IMR-90 (cell line): ENCODE data around the gene TENM4.

ENCODE experiments used
- CEBPB ChIP-seq: IDR thresholded peaks from 2 replicates; pipeline ENCODE4 v1.6.1; 2012; ENCODE audit warnings: low read depth, low read length, improper control_type of control experiment
- CTCF ChIP-seq: conservative IDR thresholded peaks from 2 replicates; pipeline ENCODE4 v1.5.1; 2012; ENCODE audit warnings: mild to moderate bottlenecking, low read depth, low read length, improper control_type of control experiment
- FOS ChIP-seq: fragments of 150-350 bp; IDR thresholded peaks from 2 replicates; pipeline ENCODE4 v1.6.1; 2016; ENCODE audit warnings: low read depth, low read length
- MXI1 ChIP-seq: IDR thresholded peaks from 2 replicates; pipeline ENCODE4 v1.6.1; 2012; ENCODE audit warnings: low read depth, mild to moderate bottlenecking, low read length, moderate library complexity, borderline replicate concordance
- POLR2A ChIP-seq: IDR thresholded peaks from 2 replicates; pipeline ENCODE4 v1.6.1; 2012; ENCODE audit warnings: mild to moderate bottlenecking, low read depth, low read length
- RAD21 ChIP-seq: IDR thresholded peaks from 2 replicates; pipeline ENCODE4 v1.6.1; 2012; ENCODE audit warnings: low read length, improper control_type of control experiment
- RCOR1 ChIP-seq: IDR thresholded peaks from 2 replicates; pipeline ENCODE4 v1.6.1; 2012; ENCODE audit warnings: mild to moderate bottlenecking, low read length, improper control_type of control experiment; ENCODE audit not compliant: insufficient replicate concordance
- RFX5 ChIP-seq: IDR thresholded peaks from 2 replicates; pipeline ENCODE4 v1.8.0; 2012; ENCODE audit warnings: low read depth, mild to moderate bottlenecking, low read length, moderate library complexity
- USF2 ChIP-seq: fragments of 150-350 bp; IDR thresholded peaks from 2 replicates; pipeline ENCODE4 v1.6.1; 2017; ENCODE audit warnings: mild to moderate bottlenecking, antibody characterized with exemption, low read length, low read depth
- TF ChIP-seq, protein P1 (sequence below): fragments of 150-350 bp; IDR thresholded peaks from 2 replicates; pipeline ENCODE4 v1.6.1; 2016; ENCODE audit warnings: low read depth, mild to moderate bottlenecking, low read length, moderate library complexity, borderline replicate concordance

GRCh38 chr11:78832226-78832947 lies 608.4 kb downstream of the TENM4 start:
- TF ChIP-seq RAD21 (no peak), CTCF (no peak), POLR2A (no peak), FOS (no peak), CEBPB (no peak), RCOR1 (no peak), MXI1 (no peak), USF2 (no peak), RFX5 (no peak)
- TF ChIP-seq, protein P1, sequence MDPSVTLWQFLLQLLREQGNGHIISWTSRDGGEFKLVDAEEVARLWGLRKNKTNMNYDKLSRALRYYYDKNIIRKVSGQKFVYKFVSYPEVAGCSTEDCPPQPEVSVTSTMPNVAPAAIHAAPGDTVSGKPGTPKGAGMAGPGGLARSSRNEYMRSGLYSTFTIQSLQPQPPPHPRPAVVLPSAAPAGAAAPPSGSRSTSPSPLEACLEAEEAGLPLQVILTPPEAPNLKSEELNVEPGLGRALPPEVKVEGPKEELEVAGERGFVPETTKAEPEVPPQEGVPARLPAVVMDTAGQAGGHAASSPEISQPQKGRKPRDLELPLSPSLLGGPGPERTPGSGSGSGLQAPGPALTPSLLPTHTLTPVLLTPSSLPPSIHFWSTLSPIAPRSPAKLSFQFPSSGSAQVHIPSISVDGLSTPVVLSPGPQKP = no peak
